HepG2 (cell line): ENCODE data around the gene PDE2A. TPM values are rescaled to one million over a fixed set of nuclear protein-coding genes. Genes with fewer than 3 reads are reported as not detected.
A peak's percentile ranks its signal among the peaks of the same experiment; 100 is the strongest.

Source experiments
- ARNT2 ChIP-seq: sonication (generic); formaldehyde crosslinking; IDR thresholded peaks from 2 replicates; pipeline ENCODE4 v1.8.0; 2022; ENCODE audit warnings: mild to moderate bottlenecking, low read depth, missing genetic modification reagents, moderate library complexity
- ATF3 ChIP-seq: sonication (generic); formaldehyde crosslinking; IDR thresholded peaks from 2 replicates; pipeline ENCODE4 v1.4.0; 2020; ENCODE audit warnings: missing genetic modification reagents
- DMAP1 ChIP-seq: IDR thresholded peaks from 2 replicates; pipeline ENCODE4 v1.6.1; 2016
- HMGXB3 ChIP-seq: sonication (generic); formaldehyde crosslinking; IDR thresholded peaks from 2 replicates; pipeline ENCODE4 v1.4.0; 2020; ENCODE audit warnings: missing genetic modification reagents, borderline replicate concordance
- MAZ ChIP-seq, 2 experiments: sonication (generic) in 1 of 2; formaldehyde crosslinking in 1 of 2; IDR thresholded peaks; 2 replicates each; pipeline versions ENCODE4 v1.5.0 to v1.6.1; 2012 to 2020; ENCODE audit warnings: low read depth in 2 of 2, mild to moderate bottlenecking in 2 of 2, borderline replicate concordance in 1 of 2, improper control_type of control experiment in 1 of 2, low read length in 1 of 2, missing genetic modification reagents in 1 of 2, moderate library complexity in 1 of 2
- MTA1 ChIP-seq: sonication (generic); formaldehyde crosslinking; IDR thresholded peaks from 2 replicates; pipeline ENCODE4 v1.4.0; 2020; ENCODE audit warnings: missing genetic modification reagents, mild to moderate bottlenecking, borderline replicate concordance
- MXD3 ChIP-seq: IDR thresholded peaks from 2 replicates; pipeline ENCODE4 v1.6.1; 2016; ENCODE audit warnings: mild to moderate bottlenecking, missing biosample characterization, missing genetic modification reagents
- NONO ChIP-seq, 2 experiments: fragments of 450-650 bp in 1 of 2; sonication (generic) in 1 of 2; formaldehyde crosslinking in 1 of 2; IDR thresholded peaks in 1 of 2; conservative IDR thresholded peaks in 1 of 2; 2 replicates each; pipeline versions ENCODE4 v1.6.1 to v1.8.0; 2017 to 2022; ENCODE audit warnings: mild to moderate bottlenecking in 1 of 2, missing genetic modification reagents in 1 of 2, moderate library complexity in 1 of 2
- PCBP1 ChIP-seq: fragments of 200-400 bp; formaldehyde crosslinking; IDR thresholded peaks from 2 replicates; pipeline ENCODE4 v1.6.1; 2017; ENCODE audit warnings: mild to moderate bottlenecking, low read depth, low read length, borderline replicate concordance
- RAD21 ChIP-seq: fragments of 450-650 bp; formaldehyde crosslinking; IDR thresholded peaks from 2 replicates; pipeline ENCODE4 v1.5.0; 2020; ENCODE audit warnings: mild to moderate bottlenecking
- SP2 ChIP-seq: sonication (generic); formaldehyde crosslinking; IDR thresholded peaks from 2 replicates; pipeline ENCODE4 v1.5.1; 2020; ENCODE audit warnings: mild to moderate bottlenecking, missing genetic modification reagents
- UBTF ChIP-seq: sonication (generic); formaldehyde crosslinking; IDR thresholded peaks from 2 replicates; pipeline ENCODE4 v1.4.0; 2020; ENCODE audit warnings: mild to moderate bottlenecking, missing genetic modification reagents
- YY1 ChIP-seq: IDR thresholded peaks from 2 replicates; pipeline ENCODE4 v1.6.1; 2011; ENCODE audit warnings: low read length, low read depth, moderate library complexity, mild to moderate bottlenecking; ENCODE audit not compliant: insufficient read depth, insufficient replicate concordance
- ZFP62 ChIP-seq: sonication (generic); formaldehyde crosslinking; IDR thresholded peaks from 2 replicates; pipeline ENCODE4 v1.4.0; 2020; ENCODE audit warnings: missing genetic modification reagents
- ZNF263 ChIP-seq: sonication (generic); formaldehyde crosslinking; IDR thresholded peaks from 2 replicates; pipeline ENCODE4 v1.4.0; 2020; ENCODE audit warnings: missing genetic modification reagents
- ZNF354B ChIP-seq: sonication (generic); formaldehyde crosslinking; IDR thresholded peaks from 2 replicates; pipeline ENCODE4 v1.8.0; 2022; ENCODE audit warnings: mild to moderate bottlenecking, missing genetic modification reagents
- ZNF44 ChIP-seq: sonication (generic); formaldehyde crosslinking; IDR thresholded peaks from 2 replicates; pipeline ENCODE4 v1.5.1; 2020; ENCODE audit warnings: mild to moderate bottlenecking, missing genetic modification reagents
- ZNF775 ChIP-seq: sonication (generic); formaldehyde crosslinking; IDR thresholded peaks from 2 replicates; pipeline ENCODE4 v1.4.0; 2020; ENCODE audit warnings: missing genetic modification reagents, mild to moderate bottlenecking, moderate library complexity, borderline replicate concordance
- polyA plus RNA-seq, 8 experiments: library from polyadenylated mRNA; depleted of rRNA in 3 of 8; stranded (reverse) in 7 of 8; unstranded in 1 of 8; fragments of >200 nt; fragmentation: Illumina TruSeq in 4 of 8; extraction: Trizol in 4 of 8; gene quantifications; 2 replicates each; pipeline versions ENCODE4 v1.2.1 to v1.2.3, GENCODE V29; 2011 to 2016; ENCODE audit warnings: low read depth in 4 of 8, missing spikeins in 1 of 8, mixed read lengths in 1 of 8; ENCODE audit not compliant: insufficient read depth in 1 of 8
- total RNA-seq, 5 experiments: library from RNA; depleted of rRNA; stranded (reverse); fragments of >200 nt; fragmentation: Illumina TruSeq; extraction: Trizol; gene quantifications; 2 replicates each; pipeline ENCODE4 v1.2.3, GENCODE V29; 2016; ENCODE audit warnings: low read depth in 1 of 5

Gene PDE2A
- total and polyA plus RNA-seq, 2 of the 13 experiments (the other 11 are each of a cell fraction or from before 2014, with no cell fraction given): 3.1 TPM; not detected in 1

GRCh38 chr11:72589802-72590761, 84.1 kb downstream of the PDE2A start (continued):
- TF ChIP-seq ZNF775 (CRISPR knock-in tag) (no peak), ZNF263 (peak; percentile 93), ZFP62 (CRISPR knock-in tag) (no peak), RAD21 (CRISPR knock-in tag) (peak; percentile 44; the same call in 1 of the 2 replicates), PCBP1 (0 out of 2 replicates have a peak, but pooled peaks have one; percentile 54), YY1 (peak; percentile 24), DMAP1 (no peak), MTA1 (0 out of 2 replicates have a peak, but pooled peaks have one; percentile 32), ZNF354B (no peak), MAZ (IDR thresholded peaks at IDR 0.05; ENCODE audit: borderline replicate concordance, low read depth, low read length) (peak; percentile 13; the same call in 1 of the 2 replicates), MAZ (CRISPR knock-in tag; IDR thresholded peaks at IDR 0.05; ENCODE audit: low read depth) (no peak), UBTF (0 out of 2 replicates have a peak, but pooled peaks have one; percentile 29), HMGXB3 (CRISPR knock-in tag) (no peak), MXD3 (peak; percentile 39; the same call in 1 of the 2 replicates), ATF3 (CRISPR knock-in tag) (no peak), ZNF44 (CRISPR knock-in tag) (no peak), ARNT2 (CRISPR knock-in tag) (0 out of 2 replicates have a peak, but pooled peaks have one; percentile 9), SP2 (CRISPR knock-in tag) (0 out of 2 replicates have a peak, but pooled peaks have one; percentile 29), NONO (IDR thresholded peaks at IDR 0.05) (no peak), NONO (CRISPR knock-in tag; conservative IDR thresholded peaks at IDR 0.05) (0 out of 2 replicates have a peak, but pooled peaks have one; percentile 28)
